Measurements from ENCODE around the gene DDX42. TPM values are rescaled to one million over a fixed set of nuclear protein-coding genes. Genes with fewer than 3 reads are reported as not detected.

The DDX42 gene
- total and polyA plus RNA-seq, 2 donors (not counting 1 experiment from before 2014, with no cell fraction given) = 61.6 to 170 TPM

GRCh38 chr17:63826468-63827001, 52.6 kb downstream of the DDX42 start:
- no peak for DNase-seq
- H3K4me3 Mint-ChIP-seq = peak overlapping the region; percentile 98
- Histone ChIP-seq H3K79me2 (ENCODE audit: control insufficient read depth, insufficient read depth, low read length) (peaks cover 54% of the 10 kb centered on the region), H3K27ac (ENCODE audit: low read length in 2 of 2) (peak overlapping the region; percentile 70 to 92), H3K27me3 (replicated peaks in 1 of 4; ENCODE audit: control extremely low read depth in 1 of 4, control insufficient read depth in 3 of 4, insufficient read depth in 4 of 4, low read length in 3 of 4) (no peaks in the 10 kb centered on the region), H3K9me3 (ENCODE audit: control extremely low read depth in 1 of 3, control insufficient read depth in 2 of 3, insufficient read depth in 1 of 3, low read length in 2 of 3) (no peaks in the 10 kb centered on the region), H3K4me2 (replicated peaks; ENCODE audit: low read depth, low read length, poor library complexity, severe bottlenecking) (peak overlapping the region; percentile 87), H3K4me3 (ENCODE audit: control extremely low read depth in 1 of 5, extremely low read depth in 1 of 5, insufficient read depth in 1 of 5, low read depth in 2 of 5, low read length in 4 of 5) (peak overlapping the region; percentile 78 to 92 (median 81)), H3K36me3 (replicated peaks in 1 of 2; ENCODE audit: control extremely low read depth in 1 of 2, control insufficient read depth in 1 of 2, extremely low read depth in 1 of 2, insufficient read depth in 2 of 2, low read length in 1 of 2) (peaks cover 2 to 67% of the 10 kb centered on the region in 2 experiments), H3K9ac (ENCODE audit: low read length) (peak overlapping the region; percentile 80), H4K20me1 (ENCODE audit: control insufficient read depth, insufficient read depth, low read length, poor library complexity, severe bottlenecking) (peaks cover 5% of the 10 kb centered on the region), H2AFZ (ENCODE audit: insufficient read depth, low read depth, low read length, poor library complexity, severe bottlenecking) (peak overlapping the region; percentile 92), H3K4me1 (ENCODE audit: control insufficient read depth in 2 of 2, insufficient read depth in 2 of 2, low read length in 2 of 2) (peaks cover 41 to 56% of the 10 kb centered on the region in 2 donors)
- intact Hi-C loops (cut with micrococcal nuclease) = loop anchor here (1.0 to 5.0 kb wide), 9 partner anchors 17 to 681 kb away; partner anchors contain the start of genes CCDC47, CEP95, DDX5 and ERN1
- POLR2A ChIA-PET = interaction anchor here (0.6 to 2.7 kb wide), 5 partner anchors 17 to 679 kb away, joined by 3 to 23 read pairs (median 7); partner anchors contain the start of genes CCDC47, DDX42, LIMD2 and SMARCD2
- H3K4me1 Mint-ChIP-seq = peaks cover 76% of the 10 kb centered on the region
- WGBS (ENCODE audit: insufficient coverage) = under 1% methylated on average over 29 of the region's 31 CpGs
- TF ChIP-seq CTCF (IDR thresholded peaks at IDR 0.05) (no peak), EZH2 (IDR thresholded peaks at IDR 0.05; ENCODE audit: borderline replicate concordance, insufficient read depth, low read depth, low read length, poor library complexity, severe bottlenecking) (no peak)
- peak overlapping the region; percentile 98 for H3K27ac Mint-ChIP-seq
- H3K27me3 Mint-ChIP-seq = no peaks in the 10 kb centered on the region
- CTCF ChIA-PET = interaction anchor here (1.0 to 3.3 kb wide), 3 partner anchors 22 to 276 kb away, joined by 3 to 15 read pairs (median 3); partner anchors contain the start of gene DCAF7
- ATAC-seq (ENCODE audit: low read depth) = peak; percentile 1
- no peaks in the 10 kb centered on the region for H3K9me3 Mint-ChIP-seq (ENCODE audit: insufficient read depth)
